Mesenteric fat pad (tissue), 1 donor: ENCODE results near the gene NME5. TPM values are rescaled to one million over a fixed set of nuclear protein-coding genes. Genes with fewer than 3 reads are reported as not detected.
A peak's percentile ranks its signal among the peaks of the same experiment; 100 is the strongest.

Source experiments
- DNase-seq: peaks from one replicate; pipeline ENCODE4 v3.0.0-alpha.2; 2020; ENCODE audit warnings: low spot score
- total RNA-seq: library from RNA; stranded (reverse); fragmentation: NEBNext Ultra II Directional; extraction: Animal tissue kit (Norgen Biotek cat#: 25700); gene quantifications from one replicate; pipeline ENCODE4 v1.2.1, GENCODE V29; 2021
- donor health status: DM: yes; HTN: yes; CAD: no.

The NME5 gene
- total RNA-seq, 1 donor from 2014 or later = 0.71 TPM

- DNase-seq = no peak
Measured at GRCh38 chr5:138139781-138140090, 508 bp upstream of the NME5 start.

- DNase-seq = no peak
Measured at GRCh38 chr5:138132543-138132942, 6.7 kb downstream of the NME5 start.

- DNase-seq = no peak
Measured at GRCh38 chr5:138129347-138129746, 9.9 kb downstream of the NME5 start.

- no peak for DNase-seq
Measured at GRCh38 chr5:138128334-138128733, 10.9 kb downstream of the NME5 start.

GRCh38 chr5:138115254-138115653 lies 24.0 kb downstream of the NME5 start:
- no peak for DNase-seq

- DNase-seq = no peak
Measured at GRCh38 chr5:138111937-138112336, 27.3 kb downstream of the NME5 start.

GRCh38 chr5:138111181-138111580 lies 28.0 kb downstream of the NME5 start:
- no peak for DNase-seq

- DNase-seq = no peak
Measured at GRCh38 chr5:138110266-138110963, 28.8 kb downstream of the NME5 start.

- DNase-seq = no peak
Measured at GRCh38 chr5:138109463-138110265, 29.6 kb downstream of the NME5 start.

GRCh38 chr5:138107213-138107612 lies 32.0 kb downstream of the NME5 start:
- no peak for DNase-seq

- no peak for DNase-seq
Measured at GRCh38 chr5:138105709-138106108, 33.5 kb downstream of the NME5 start.

GRCh38 chr5:138103319-138103637 lies 36.0 kb downstream of the NME5 start:
- DNase-seq = no peak

GRCh38 chr5:138102454-138103318 lies 36.5 kb downstream of the NME5 start:
- DNase-seq = peak; percentile 16

- DNase-seq = no peak
Measured at GRCh38 chr5:138096997-138097828, 42.0 kb downstream of the NME5 start.

GRCh38 chr5:138096363-138096762 lies 42.9 kb downstream of the NME5 start:
- DNase-seq = no peak

- DNase-seq = no peak
Measured at GRCh38 chr5:138095100-138095907, 43.9 kb downstream of the NME5 start.

- no peak for DNase-seq
Measured at GRCh38 chr5:138093036-138093435, 46.2 kb downstream of the NME5 start.

- no peak for DNase-seq
Measured at GRCh38 chr5:138092301-138092700, 46.9 kb downstream of the NME5 start.

GRCh38 chr5:138091685-138092084 lies 47.5 kb downstream of the NME5 start:
- DNase-seq = no peak

GRCh38 chr5:138083702-138084101 lies 55.5 kb downstream of the NME5 start, which contains the start of gene WNT8A:
TSS of gene WNT8A (plus strand) at chr5:138084033. CDS start at chr5:138084128, 95 bp downstream.
- no peak for DNase-seq
